Hematopoietic multipotent progenitor cell treated with erythropoietin and hydrocortisone succinate and interleukin-3 and kit ligand, for 4 days (in vitro differentiated cells): ENCODE data around the gene CFAP45.

Source experiments
- DNase-seq: peaks from one replicate; pipeline ENCODE4 v3.0.0-alpha.2; 2015

The CFAP45 gene

GRCh38 chr1:159936273-159936904 is 36.4 kb upstream of the CFAP45 start:
- peak; percentile 85 for DNase-seq

- peak; percentile 66 for DNase-seq
These were observed 35.8 kb upstream of the CFAP45 start for GRCh38 chr1:159935719-159936272.

GRCh38 chr1:159935305-159935704 is 35.3 kb upstream of the CFAP45 start:
- DNase-seq = no peak

- DNase-seq = no peak
These were observed 34.4 kb upstream of the CFAP45 start for GRCh38 chr1:159934136-159935039.

- no peak for DNase-seq
These were observed 33.4 kb upstream of the CFAP45 start for GRCh38 chr1:159933347-159933746.

GRCh38 chr1:159932296-159933285 is 32.6 kb upstream of the CFAP45 start:
- no peak for DNase-seq

- no peak for DNase-seq
These were observed 31.8 kb upstream of the CFAP45 start for GRCh38 chr1:159931795-159932173.

- DNase-seq = no peak
These were observed 31.3 kb upstream of the CFAP45 start for GRCh38 chr1:159931101-159931794.

- DNase-seq = no peak
These were observed 30.7 kb upstream of the CFAP45 start for GRCh38 chr1:159930634-159931033.

- DNase-seq = no peak
These were observed 30.3 kb upstream of the CFAP45 start for GRCh38 chr1:159930216-159930615.

- DNase-seq = no peak
These were observed 29.4 kb upstream of the CFAP45 start for GRCh38 chr1:159929155-159930051.

- DNase-seq = no peak
These were observed 28.6 kb upstream of the CFAP45 start for GRCh38 chr1:159928491-159929050.

- DNase-seq = no peak
These were observed 28.0 kb upstream of the CFAP45 start for GRCh38 chr1:159927849-159928431.

GRCh38 chr1:159927211-159927848 is 27.4 kb upstream of the CFAP45 start:
- no peak for DNase-seq

- no peak for DNase-seq
These were observed 25.7 kb upstream of the CFAP45 start for GRCh38 chr1:159925719-159926078.

GRCh38 chr1:159924791-159925718 is 25.1 kb upstream of the CFAP45 start, which contains the start of gene TAGLN2:
Gene TAGLN2, minus strand, starts transcription at chr1:159925507. Its CDS starts 4,998 bp downstream, at chr1:159920509.
- DNase-seq = peak; percentile 98

GRCh38 chr1:159924025-159924790 is 24.2 kb upstream of the CFAP45 start:
- peak; percentile 90 for DNase-seq
